BLaER1 (cell line): ENCODE results near the gene CDH8.
A peak's percentile ranks its signal among the peaks of the same experiment; 100 is the strongest.
"Not testable (repeated sequence)": the region's sequence is repeated elsewhere in the genome, so short reads cannot be mapped to it uniquely, and the experiment has no call there.

Source experiments
- H3K27ac ChIP-seq: shearing (Covaris generic); formaldehyde crosslinking; 2 replicates; pipeline ENCODE4 v1.8.1; 2022
- H3K27me3 ChIP-seq: shearing (Covaris generic); formaldehyde crosslinking; 2 replicates; pipeline ENCODE4 v1.8.1; 2022
- H3K36me3 ChIP-seq: shearing (Covaris generic); formaldehyde crosslinking; 2 replicates; pipeline ENCODE4 v1.8.1; 2022
- H3K4me1 ChIP-seq: shearing (Covaris generic); formaldehyde crosslinking; 2 replicates; pipeline ENCODE4 v1.8.1; 2022
- H3K4me2 ChIP-seq: shearing (Covaris generic); formaldehyde crosslinking; 2 replicates; pipeline ENCODE4 v1.8.1; 2022
- H3K4me3 ChIP-seq: shearing (Covaris generic); formaldehyde crosslinking; 2 replicates; pipeline ENCODE4 v1.8.1; 2022
- H3K9ac ChIP-seq: shearing (Covaris generic); formaldehyde crosslinking; 2 replicates; pipeline ENCODE4 v1.8.1; 2022
- H3K9me3 ChIP-seq: shearing (Covaris generic); formaldehyde crosslinking; 2 replicates; pipeline ENCODE4 v1.8.1; 2022
- H4K20me1 ChIP-seq: shearing (Covaris generic); formaldehyde crosslinking; 2 replicates; pipeline ENCODE4 v1.8.1; 2022
- Cebpa-rat ChIP-seq: shearing (Covaris generic); IDR thresholded peaks from 2 replicates; pipeline ENCODE4 v1.8.1; 2022

The CDH8 gene

GRCh38 chr16:61730997-61731396 lies 305.2 kb downstream of the CDH8 start:
- Histone ChIP-seq H3K9ac (no peak overlapping the region), H3K27ac (no peak overlapping the region), H3K9me3 (no peaks in the 10 kb centered on the region), H3K27me3 (no peaks in the 10 kb centered on the region), H3K4me1 (no peaks in the 10 kb centered on the region), H3K36me3 (no peaks in the 10 kb centered on the region), H3K4me3 (no peak overlapping the region), H4K20me1 (no peaks in the 10 kb centered on the region), H3K4me2 (no peak overlapping the region)
- TF ChIP-seq Cebpa-rat: no peak

GRCh38 chr16:61726701-61727100 lies 309.5 kb downstream of the CDH8 start:
- Histone ChIP-seq H3K4me3 (no peak overlapping the region), H3K27me3 (no peaks in the 10 kb centered on the region), H4K20me1 (no peaks in the 10 kb centered on the region), H3K36me3 (no peaks in the 10 kb centered on the region), H3K27ac (no peak overlapping the region), H3K4me1 (no peaks in the 10 kb centered on the region), H3K4me2 (no peak overlapping the region), H3K9me3 (no peaks in the 10 kb centered on the region), H3K9ac (no peak overlapping the region)
- no peak for TF ChIP-seq Cebpa-rat

- no peaks in the 10 kb centered on the region for H3K36me3 ChIP-seq
- TF ChIP-seq Cebpa-rat: no peak
Measured at GRCh38 chr16:61726125-61726524, 310.1 kb downstream of the CDH8 start.

GRCh38 chr16:61721544-61721943 lies 314.7 kb downstream of the CDH8 start:
- H3K4me3 ChIP-seq: no peak overlapping the region
- no peak overlapping the region for H3K9ac ChIP-seq
- H3K4me2 ChIP-seq: no peak overlapping the region
- TF ChIP-seq Cebpa-rat: no peak
- no peaks in the 10 kb centered on the region for H4K20me1 ChIP-seq
- H3K36me3 ChIP-seq: no peaks in the 10 kb centered on the region
- H3K4me1 ChIP-seq: no peaks in the 10 kb centered on the region
- no peaks in the 10 kb centered on the region for H3K9me3 ChIP-seq
- no peak overlapping the region for H3K27ac ChIP-seq
- no peaks in the 10 kb centered on the region for H3K27me3 ChIP-seq

More at GRCh38 chr16:61726125-61726524, 310.1 kb downstream of the CDH8 start:
- H4K20me1 ChIP-seq: no peaks in the 10 kb centered on the region
- H3K4me3 ChIP-seq: no peak overlapping the region
- no peaks in the 10 kb centered on the region for H3K4me1 ChIP-seq
- H3K9me3 ChIP-seq: no peaks in the 10 kb centered on the region
- no peaks in the 10 kb centered on the region for H3K27me3 ChIP-seq
- no peak overlapping the region for H3K27ac ChIP-seq
- H3K9ac ChIP-seq: no peak overlapping the region
- H3K4me2 ChIP-seq: no peak overlapping the region

GRCh38 chr16:61715393-61715792 lies 320.8 kb downstream of the CDH8 start:
- H3K4me1 ChIP-seq: no peaks in the 10 kb centered on the region
- no peaks in the 10 kb centered on the region for H3K36me3 ChIP-seq
- H3K9ac ChIP-seq: no peak overlapping the region
- no peak overlapping the region for H3K27ac ChIP-seq
- no peak overlapping the region for H3K4me3 ChIP-seq
- H3K27me3 ChIP-seq: no peaks in the 10 kb centered on the region
- H4K20me1 ChIP-seq: no peaks in the 10 kb centered on the region
- TF ChIP-seq Cebpa-rat: no peak
- H3K4me2 ChIP-seq: no peak overlapping the region
- no peaks in the 10 kb centered on the region for H3K9me3 ChIP-seq

GRCh38 chr16:61713787-61714186 lies 322.5 kb downstream of the CDH8 start:
- H3K4me2 ChIP-seq: no peak overlapping the region
- H4K20me1 ChIP-seq: no peaks in the 10 kb centered on the region
- no peaks in the 10 kb centered on the region for H3K9me3 ChIP-seq
- H3K4me3 ChIP-seq: no peak overlapping the region
- no peaks in the 10 kb centered on the region for H3K27me3 ChIP-seq
- no peak for TF ChIP-seq Cebpa-rat
- H3K4me1 ChIP-seq: no peaks in the 10 kb centered on the region
- no peaks in the 10 kb centered on the region for H3K36me3 ChIP-seq
- no peak overlapping the region for H3K9ac ChIP-seq
- H3K27ac ChIP-seq: no peak overlapping the region

- H3K9me3 ChIP-seq, H3K4me1 ChIP-seq, H3K27ac ChIP-seq, H3K9ac ChIP-seq, H4K20me1 ChIP-seq, H3K4me2 ChIP-seq, H3K36me3 ChIP-seq, H3K27me3 ChIP-seq, H3K4me3 ChIP-seq: not testable (repeated sequence)
Measured at GRCh38 chr16:61699640-61700039, 336.6 kb downstream of the CDH8 start.

- Histone ChIP-seq H3K4me3 (no peak overlapping the region), H3K27ac (no peak overlapping the region), H3K27me3 (no peaks in the 10 kb centered on the region), H4K20me1 (no peaks in the 10 kb centered on the region), H3K36me3 (no peaks in the 10 kb centered on the region), H3K4me2 (no peak overlapping the region), H3K4me1 (no peaks in the 10 kb centered on the region), H3K9me3 (no peaks in the 10 kb centered on the region), H3K9ac (no peak overlapping the region)
- TF ChIP-seq Cebpa-rat: no peak
Measured at GRCh38 chr16:61684541-61684940, 351.7 kb downstream of the CDH8 start.

GRCh38 chr16:61681673-61682072 lies 354.6 kb downstream of the CDH8 start:
- H3K9ac ChIP-seq: no peak overlapping the region
- H3K27ac ChIP-seq: no peak overlapping the region
- no peaks in the 10 kb centered on the region for H4K20me1 ChIP-seq
- H3K27me3 ChIP-seq: no peaks in the 10 kb centered on the region
- H3K4me2 ChIP-seq: no peak overlapping the region
- no peaks in the 10 kb centered on the region for H3K9me3 ChIP-seq
- no peaks in the 10 kb centered on the region for H3K36me3 ChIP-seq
- no peak overlapping the region for H3K4me3 ChIP-seq
- H3K4me1 ChIP-seq: peaks cover 9% of the 10 kb centered on the region
- TF ChIP-seq Cebpa-rat: no peak

- Histone ChIP-seq H3K4me2 (no peak overlapping the region), H3K27ac (no peak overlapping the region)
- TF ChIP-seq Cebpa-rat: no peak
Measured at GRCh38 chr16:61681124-61681523, 355.1 kb downstream of the CDH8 start.

GRCh38 chr16:61678182-61678581 lies 358.1 kb downstream of the CDH8 start:
- H3K27me3 ChIP-seq: no peaks in the 10 kb centered on the region
- no peaks in the 10 kb centered on the region for H3K9me3 ChIP-seq
- no peaks in the 10 kb centered on the region for H4K20me1 ChIP-seq
- no peak for TF ChIP-seq Cebpa-rat
- no peak overlapping the region for H3K9ac ChIP-seq
- no peak overlapping the region for H3K4me3 ChIP-seq
- H3K4me1 ChIP-seq: peaks cover 9% of the 10 kb centered on the region
- H3K4me2 ChIP-seq: 0 out of 2 replicates have a peak overlapping the region, but pooled peaks have one; percentile 19
- no peak overlapping the region for H3K27ac ChIP-seq
- H3K36me3 ChIP-seq: no peaks in the 10 kb centered on the region

More at GRCh38 chr16:61681124-61681523, 355.1 kb downstream of the CDH8 start:
- Histone ChIP-seq H3K9ac (no peak overlapping the region), H3K36me3 (no peaks in the 10 kb centered on the region), H3K9me3 (no peaks in the 10 kb centered on the region), H4K20me1 (no peaks in the 10 kb centered on the region), H3K4me1 (peaks cover 9% of the 10 kb centered on the region), H3K27me3 (no peaks in the 10 kb centered on the region), H3K4me3 (no peak overlapping the region)
